HT1080 (cell line): ENCODE data around the gene ZMYM1. TPM values are rescaled to one million over a fixed set of nuclear protein-coding genes. Genes with fewer than 3 reads are reported as not detected.

Experiments
- total RNA-seq: library from RNA; depleted of rRNA; stranded (reverse); fragments of >200 nt; shearing (Covaris generic); gene quantifications from 2 replicates; pipeline ENCODE4 v1.2.3, GENCODE V29; 2014; rRNA removed

Gene ZMYM1
- total RNA-seq, 1 experiment from 2014 or later: 19.7 TPM

Other genes starting within 250 kb of the ZMYM1 start
- 63.2 and 64.2 TPM in 2 replicates for gene SMIM12, start 219.6 kb upstream of the ZMYM1 start, total RNA-seq
- gene DLGAP3, start 149.7 kb upstream of the ZMYM1 start, total RNA-seq: 0.05 and 0.13 TPM in 2 replicates
- gene TMEM35B, start 94.0 kb upstream of the ZMYM1 start, total RNA-seq: 22.1 and 31.2 TPM in 2 replicates
- 4.6 and 6.6 TPM in 2 replicates for gene ZMYM6, start 47.4 kb upstream of the ZMYM1 start, total RNA-seq
- 216 and 220 TPM in 2 replicates for gene SFPQ, start 113.8 kb downstream of the ZMYM1 start, total RNA-seq
- 19.9 and 24.0 TPM in 2 replicates for gene ZMYM4, start 189.3 kb downstream of the ZMYM1 start, total RNA-seq